MM.1S (cell line): ENCODE data around the gene MDH2.

Experiments
- DNase-seq: peaks from one replicate; pipeline ENCODE4 v3.0.0-alpha.2; 2015
- H2AFZ ChIP-seq: fragments of 300-600 bp; sonication (generic); 2 replicates; pipeline ENCODE4 v1.6.0; 2016; ENCODE audit warnings: antibody characterized with exemption, low read length
- H3F3A ChIP-seq: fragments of 300-600 bp; sonication (generic); 2 replicates; pipeline ENCODE4 v1.6.1; 2016; ENCODE audit warnings: mild to moderate bottlenecking, antibody characterized with exemption, low read length, moderate library complexity, mixed read lengths; ENCODE audit not compliant: insufficient read depth
- H3K27ac ChIP-seq: fragments of 300-600 bp; sonication (generic); 2 replicates; pipeline ENCODE4 v1.5.1; 2016; ENCODE audit warnings: mild to moderate bottlenecking, low read length
- H3K27me3 ChIP-seq: fragments of 300-600 bp; sonication (generic); replicated peaks from 2 replicates; pipeline ENCODE4 v1.6.0; 2016; ENCODE audit warnings: low read length; ENCODE audit not compliant: insufficient read depth
- H3K36me3 ChIP-seq: fragments of 300-600 bp; sonication (generic); replicated peaks from 2 replicates; pipeline ENCODE4 v1.6.1; 2016; ENCODE audit warnings: mild to moderate bottlenecking, low read length, mixed read lengths; ENCODE audit not compliant: insufficient read depth
- H3K4me1 ChIP-seq: fragments of 300-600 bp; sonication (generic); 2 replicates; pipeline ENCODE4 v1.6.1; 2016; ENCODE audit warnings: low read length, mixed read lengths
- H3K4me2 ChIP-seq: fragments of 300-600 bp; sonication (generic); 2 replicates; pipeline ENCODE4 v1.6.0; 2016; ENCODE audit warnings: low read depth, low read length
- H3K4me3 ChIP-seq: fragments of 300-600 bp; sonication (generic); 2 replicates; pipeline ENCODE4 v1.5.1; 2016; ENCODE audit warnings: low read length, mixed read lengths
- H3K79me2 ChIP-seq: fragments of 300-600 bp; sonication (generic); 2 replicates; pipeline ENCODE4 v1.6.1; 2016; ENCODE audit warnings: mixed run types, low read length, mixed read lengths
- H3K9ac ChIP-seq: fragments of 300-600 bp; sonication (generic); 2 replicates; pipeline ENCODE4 v1.6.1; 2016; ENCODE audit warnings: low read length, mixed read lengths
- H3K9me2 ChIP-seq: fragments of 300-600 bp; sonication (generic); replicated peaks from 2 replicates; pipeline ENCODE4 v1.6.1; 2016; ENCODE audit warnings: mild to moderate bottlenecking, low read length, mixed read lengths; ENCODE audit not compliant: insufficient read depth
- H3K9me3 ChIP-seq: fragments of 300-600 bp; sonication (generic); replicated peaks from 2 replicates; pipeline ENCODE4 v1.6.1; 2016; ENCODE audit warnings: mild to moderate bottlenecking, low read length, mixed read lengths; ENCODE audit not compliant: insufficient read depth
- H4K20me1 ChIP-seq: fragments of 300-600 bp; sonication (generic); 2 replicates; pipeline ENCODE4 v1.6.1; 2016; ENCODE audit warnings: mild to moderate bottlenecking, low read length, moderate library complexity, mixed read lengths; ENCODE audit not compliant: insufficient read depth
- EZH2 ChIP-seq: fragments of 300-600 bp; sonication (generic); optimal IDR thresholded peaks from 2 replicates; pipeline ENCODE3; 2017; ENCODE audit warnings: low read depth, mild to moderate bottlenecking, antibody characterized with exemption, low read length, mixed read lengths
- EZH2phosphoT487 ChIP-seq: fragments of 300-600 bp; sonication (generic); IDR thresholded peaks from 2 replicates; pipeline ENCODE4 v1.6.1; 2018; ENCODE audit warnings: antibody characterized with exemption, low read length
- TF ChIP-seq, protein P1 (sequence below): fragments of 300-600 bp; sonication (generic); IDR thresholded peaks from 2 replicates; pipeline ENCODE4 v1.5.1; 2016; ENCODE audit warnings: antibody characterized with exemption, low read length, mixed read lengths

The MDH2 gene

GRCh38 chr7:76031964-76032363 lies 15.9 kb upstream of the MDH2 start:
- no peak for DNase-seq
- Histone ChIP-seq H3K4me1 (no peaks in the 10 kb centered on the region), H3K9me2 (no peaks in the 10 kb centered on the region), H3K9me3 (no peaks in the 10 kb centered on the region), H3K9ac (no peak overlapping the region), H3K27me3 (no peaks in the 10 kb centered on the region), H4K20me1 (no peaks in the 10 kb centered on the region), H3K4me3 (no peak overlapping the region), H3K36me3 (no peaks in the 10 kb centered on the region), H3K79me2 (no peaks in the 10 kb centered on the region), H2AFZ (no peak overlapping the region), H3F3A (no peaks in the 10 kb centered on the region), H3K4me2 (no peak overlapping the region), H3K27ac (no peak overlapping the region)
- TF ChIP-seq EZH2: no peak

GRCh38 chr7:76037310-76037709 lies 10.6 kb upstream of the MDH2 start:
- Histone ChIP-seq H3K27me3 (no peaks in the 10 kb centered on the region), H3K27ac (no peak overlapping the region), H3K36me3 (no peaks in the 10 kb centered on the region), H3F3A (no peaks in the 10 kb centered on the region), H3K9me3 (no peaks in the 10 kb centered on the region), H2AFZ (no peak overlapping the region), H4K20me1 (no peaks in the 10 kb centered on the region), H3K9ac (no peak overlapping the region), H3K4me1 (no peaks in the 10 kb centered on the region), H3K9me2 (no peaks in the 10 kb centered on the region), H3K4me3 (no peak overlapping the region), H3K4me2 (no peak overlapping the region), H3K79me2 (no peaks in the 10 kb centered on the region)
- TF ChIP-seq EZH2phosphoT487 (no peak), EZH2 (no peak)
- TF ChIP-seq, protein P1, sequence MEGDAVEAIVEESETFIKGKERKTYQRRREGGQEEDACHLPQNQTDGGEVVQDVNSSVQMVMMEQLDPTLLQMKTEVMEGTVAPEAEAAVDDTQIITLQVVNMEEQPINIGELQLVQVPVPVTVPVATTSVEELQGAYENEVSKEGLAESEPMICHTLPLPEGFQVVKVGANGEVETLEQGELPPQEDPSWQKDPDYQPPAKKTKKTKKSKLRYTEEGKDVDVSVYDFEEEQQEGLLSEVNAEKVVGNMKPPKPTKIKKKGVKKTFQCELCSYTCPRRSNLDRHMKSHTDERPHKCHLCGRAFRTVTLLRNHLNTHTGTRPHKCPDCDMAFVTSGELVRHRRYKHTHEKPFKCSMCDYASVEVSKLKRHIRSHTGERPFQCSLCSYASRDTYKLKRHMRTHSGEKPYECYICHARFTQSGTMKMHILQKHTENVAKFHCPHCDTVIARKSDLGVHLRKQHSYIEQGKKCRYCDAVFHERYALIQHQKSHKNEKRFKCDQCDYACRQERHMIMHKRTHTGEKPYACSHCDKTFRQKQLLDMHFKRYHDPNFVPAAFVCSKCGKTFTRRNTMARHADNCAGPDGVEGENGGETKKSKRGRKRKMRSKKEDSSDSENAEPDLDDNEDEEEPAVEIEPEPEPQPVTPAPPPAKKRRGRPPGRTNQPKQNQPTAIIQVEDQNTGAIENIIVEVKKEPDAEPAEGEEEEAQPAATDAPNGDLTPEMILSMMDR: no peak
- no peak for DNase-seq

- H3K27ac ChIP-seq: no peak overlapping the region
These were observed 7.8 kb upstream of the MDH2 start for GRCh38 chr7:76040126-76040525.

GRCh38 chr7:76044375-76044865 lies 3.5 kb upstream of the MDH2 start:
- no peak for TF ChIP-seq EZH2
- TF ChIP-seq, protein P1: no peak
- TF ChIP-seq EZH2phosphoT487: no peak
- Histone ChIP-seq H3K4me1 (peaks cover 5% of the 10 kb centered on the region), H3K9me3 (no peaks in the 10 kb centered on the region), H3K36me3 (no peaks in the 10 kb centered on the region), H3K9me2 (no peaks in the 10 kb centered on the region), H3K79me2 (peaks cover 40% of the 10 kb centered on the region), H3K4me3 (no peak overlapping the region), H3K4me2 (no peak overlapping the region), H3K27me3 (no peaks in the 10 kb centered on the region), H2AFZ (no peak overlapping the region), H3K27ac (no peak overlapping the region), H3K9ac (no peak overlapping the region), H4K20me1 (no peaks in the 10 kb centered on the region), H3F3A (peaks cover 8% of the 10 kb centered on the region)
- DNase-seq: no peak

More at GRCh38 chr7:76040126-76040525, 7.8 kb upstream of the MDH2 start:
- H4K20me1 ChIP-seq: no peaks in the 10 kb centered on the region
- no peak overlapping the region for H3K4me3 ChIP-seq
- H3K27me3 ChIP-seq: no peaks in the 10 kb centered on the region
- no peaks in the 10 kb centered on the region for H3K36me3 ChIP-seq
- no peak for DNase-seq
- H2AFZ ChIP-seq: no peak overlapping the region
- no peaks in the 10 kb centered on the region for H3F3A ChIP-seq
- H3K79me2 ChIP-seq: peaks cover 5% of the 10 kb centered on the region
- H3K9ac ChIP-seq: no peak overlapping the region
- no peak overlapping the region for H3K4me2 ChIP-seq
- TF ChIP-seq EZH2: no peak
- TF ChIP-seq, protein P1: no peak
- no peak for TF ChIP-seq EZH2phosphoT487
- H3K9me3 ChIP-seq: no peaks in the 10 kb centered on the region
- H3K9me2 ChIP-seq: no peaks in the 10 kb centered on the region
- H3K4me1 ChIP-seq: no peaks in the 10 kb centered on the region
